Uterus (tissue), 2 donors: Measurements from ENCODE around the gene BZW1.

Source experiments
- CTCF ChIP-seq, 4 experiments: fragments of 200-600 bp in 2 of 4; fragments of 450-650 bp in 2 of 4; sonication (generic) in 2 of 4; IDR thresholded peaks; one replicate each; pipeline ENCODE4 v1.5.1; 2016 to 2019; ENCODE audit warnings: antibody characterized with exemption in 4 of 4, mild to moderate bottlenecking in 2 of 4, moderate library complexity in 1 of 4
- POLR2A ChIP-seq, 2 donors: fragments of 450-650 bp; IDR thresholded peaks; one replicate each; pipeline ENCODE4 v1.6.1; 2016; ENCODE audit warnings: antibody characterized with exemption in 2 of 2, mild to moderate bottlenecking in 1 of 2, moderate library complexity in 1 of 2

DNA sequence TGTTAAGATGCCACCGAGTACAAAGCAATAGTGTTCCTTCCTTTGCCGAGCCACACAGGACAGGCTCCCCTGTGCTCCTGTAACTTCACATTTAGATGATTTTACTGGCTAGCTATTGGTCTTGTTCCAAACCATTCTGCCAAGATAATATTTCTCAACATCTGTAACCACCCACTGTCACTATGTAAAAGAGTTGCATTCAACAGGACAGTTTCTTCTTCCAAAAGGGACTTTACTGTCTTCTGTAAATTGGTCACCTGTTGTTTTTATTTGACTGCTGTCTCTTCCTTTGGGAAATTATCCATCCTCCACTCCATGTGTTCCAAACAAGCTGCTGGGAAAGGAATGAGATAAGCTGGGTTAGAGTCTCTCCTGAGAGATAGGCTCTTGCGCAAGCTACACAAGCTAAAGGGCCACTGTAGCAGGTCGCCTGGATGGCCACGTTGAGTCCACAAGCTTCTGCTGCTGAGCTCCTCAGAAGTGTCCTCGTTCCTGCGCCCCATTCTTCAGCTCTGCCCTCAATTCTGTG, 14.4 kb upstream of the BZW1 start:
- TF ChIP-seq CTCF (IDR thresholded peaks at IDR 0.05) = no peak
- no peak for TF ChIP-seq POLR2A (IDR thresholded peaks at IDR 0.05)
